Stimulated activated naive CD8-positive, alpha-beta T cell treated with anti-CD3 and anti-CD28 coated beads, Interleukin-15, amount 100 ng/mL, for 72 hours (primary cell): ENCODE results near the gene TNNI2.

ENCODE experiments used
- ATAC-seq: fragments of 150-1000 bp; cut with Tn5 transposase; 2 replicates; pipeline ENCODE4 v1.10.0; 2021; ENCODE audit warnings: mild to moderate bottlenecking, moderate library complexity
- DNase-seq, 2 donors: peaks; one replicate each; pipeline ENCODE4 v3.0.0; 2021 to 2022
- H3K27ac Mint-ChIP-seq, 2 donors: one replicate each; pipeline ENCODE4 v1.8.0; 2022; ENCODE audit warnings: mild to moderate bottlenecking in 2 of 2, mixed read lengths in 2 of 2, moderate library complexity in 2 of 2
- H3K27me3 Mint-ChIP-seq: one replicate; pipeline ENCODE4 v1.8.0; 2022; ENCODE audit warnings: mixed read lengths
- H3K4me1 Mint-ChIP-seq: one replicate; pipeline ENCODE4 v1.8.0; 2022; ENCODE audit warnings: mild to moderate bottlenecking, mixed read lengths
- H3K4me3 Mint-ChIP-seq, 2 donors: one replicate each; pipeline ENCODE4 v1.8.0; 2022; ENCODE audit warnings: mild to moderate bottlenecking in 2 of 2, mixed read lengths in 2 of 2, moderate library complexity in 1 of 2
- H3K9me3 Mint-ChIP-seq, 2 donors: one replicate each; pipeline ENCODE4 v1.8.0; 2022; ENCODE audit warnings: mixed read lengths in 2 of 2

TNNI2 gene

DNA sequence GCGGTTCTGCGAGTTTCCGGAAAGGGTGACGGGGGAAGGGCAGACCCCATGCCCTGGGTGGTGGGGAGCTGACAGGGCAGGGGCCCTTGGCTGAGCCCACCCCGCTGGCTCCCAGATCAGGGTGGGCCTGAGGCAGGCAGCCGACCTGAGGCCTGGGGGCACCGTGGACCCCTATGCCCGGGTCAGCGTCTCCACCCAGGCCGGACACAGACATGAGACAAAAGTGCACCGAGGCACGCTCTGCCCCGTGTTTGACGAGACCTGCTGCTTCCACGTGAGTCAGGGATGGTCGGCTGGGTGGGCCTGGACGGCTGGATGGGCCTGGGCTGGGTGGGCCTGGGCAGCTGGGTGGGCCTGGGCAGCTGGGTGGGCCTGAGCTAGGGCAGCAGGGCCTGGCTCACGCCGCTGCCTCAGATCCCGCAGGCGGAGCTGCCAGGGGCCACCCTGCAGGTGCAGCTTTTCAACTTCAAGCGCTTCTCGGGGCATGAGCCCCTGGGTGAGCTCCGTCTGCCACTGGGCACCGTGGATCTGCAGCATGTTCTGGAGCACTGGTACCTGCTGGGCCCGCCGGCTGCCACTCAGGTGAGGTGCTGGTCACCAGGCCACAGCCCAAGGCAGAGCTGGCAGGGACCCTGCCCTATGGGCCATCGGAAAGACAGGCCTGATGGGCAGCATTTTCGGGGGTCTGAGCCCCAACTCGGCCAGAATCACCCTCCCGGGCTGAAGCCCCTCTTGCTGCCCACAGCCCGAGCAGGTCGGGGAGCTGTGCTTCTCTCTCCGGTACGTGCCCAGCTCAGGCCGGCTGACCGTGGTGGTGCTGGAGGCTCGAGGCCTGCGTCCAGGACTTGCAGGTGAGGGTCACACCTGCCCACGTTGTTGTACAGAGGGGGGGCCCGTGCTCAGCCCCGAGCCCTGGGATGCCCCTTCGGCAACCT lies 2.5 kb upstream of the TNNI2 start:
- Mint-ChIP-seq H3K4me3 (no peak overlapping the region), H3K9me3 (no peaks in the 10 kb centered on the region), H3K27me3 (peaks cover 19% of the 10 kb centered on the region), H3K27ac (no peak overlapping the region), H3K4me1 (peaks cover 32% of the 10 kb centered on the region)
- DNase-seq: no peak
- ATAC-seq: no peak

GRCh38 chr11:1837171-1838076 lies 1.4 kb upstream of the TNNI2 start:
- Mint-ChIP-seq H3K4me3 (no peak overlapping the region), H3K9me3 (no peaks in the 10 kb centered on the region), H3K27ac (no peak overlapping the region), H3K27me3 (peaks cover 10% of the 10 kb centered on the region), H3K4me1 (peaks cover 24% of the 10 kb centered on the region)
- peak; percentile 82 for ATAC-seq
- DNase-seq: peak; percentile 84 to 89

- H3K4me1 Mint-ChIP-seq: peaks cover 21% of the 10 kb centered on the region
- ATAC-seq (peak; percentile 33), DNase-seq (no peak)
- H3K27me3 Mint-ChIP-seq: peaks cover 7% of the 10 kb centered on the region
- no peak overlapping the region for H3K27ac Mint-ChIP-seq
- H3K4me3 Mint-ChIP-seq: no peak overlapping the region
- no peaks in the 10 kb centered on the region for H3K9me3 Mint-ChIP-seq
Observed at GRCh38 chr11:1838077-1838425, 730 bp upstream of the TNNI2 start.

GRCh38 chr11:1839204-1839923 lies 583 bp downstream of the TNNI2 start:
- peaks cover 34% of the 10 kb centered on the region for H3K4me1 Mint-ChIP-seq
- DNase-seq: no peak
- ATAC-seq: no peak
- peak overlapping the region; percentile 86 to 87 for H3K27ac Mint-ChIP-seq
- no peaks in the 10 kb centered on the region for H3K9me3 Mint-ChIP-seq
- H3K4me3 Mint-ChIP-seq: no peak overlapping the region
- H3K27me3 Mint-ChIP-seq: no peaks in the 10 kb centered on the region

DNA sequence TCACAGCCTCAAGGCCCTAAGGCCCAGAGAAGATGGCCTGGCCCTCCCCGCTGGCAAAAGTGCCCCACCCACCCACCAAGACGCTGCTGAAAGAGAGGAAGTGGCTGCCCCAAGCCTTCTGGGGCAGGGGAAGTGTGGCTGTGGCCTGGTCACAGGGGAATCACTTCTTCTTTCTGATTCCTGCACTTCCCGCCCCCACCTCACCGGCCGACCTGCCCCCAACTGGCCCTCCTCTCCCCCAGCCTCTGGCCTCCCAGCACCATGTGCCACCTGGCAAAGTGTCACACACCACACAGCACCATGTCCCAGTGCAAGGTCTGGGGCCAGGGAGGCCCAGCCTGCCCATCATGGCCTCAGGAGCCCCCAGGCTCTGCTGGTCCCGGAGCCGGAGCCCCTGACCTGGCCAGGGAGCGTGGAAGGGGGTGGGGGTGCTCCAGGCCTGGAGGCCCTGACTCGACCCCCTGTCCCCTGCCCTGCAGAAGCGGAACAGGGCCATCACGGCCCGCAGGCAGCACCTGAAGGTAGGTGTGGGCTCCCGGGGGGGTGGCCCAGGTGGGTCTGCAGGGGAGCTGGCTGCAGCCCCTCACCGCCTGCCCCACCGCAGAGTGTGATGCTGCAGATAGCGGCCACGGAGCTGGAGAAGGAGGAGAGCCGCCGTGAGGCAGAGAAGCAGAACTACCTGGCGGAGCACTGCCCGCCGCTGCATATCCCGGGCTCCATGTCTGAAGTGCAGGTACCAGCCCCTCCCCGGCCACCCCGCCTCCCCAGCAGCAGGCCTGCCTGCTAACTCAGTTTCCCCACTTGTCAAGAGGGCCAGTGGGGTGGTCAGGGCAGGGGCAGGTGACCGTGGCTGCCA lies 1.4 kb downstream of the TNNI2 start:
- Mint-ChIP-seq H3K27ac (peak overlapping the region; percentile 86 to 87), H3K4me3 (no peak overlapping the region), H3K4me1 (peaks cover 42% of the 10 kb centered on the region), H3K9me3 (no peaks in the 10 kb centered on the region), H3K27me3 (no peaks in the 10 kb centered on the region)
- ATAC-seq (no peak), DNase-seq (no peak)

GRCh38 chr11:1840780-1841480 lies 2.1 kb downstream of the TNNI2 start:
- no peaks in the 10 kb centered on the region for H3K9me3 Mint-ChIP-seq
- no peak for ATAC-seq
- no peak overlapping the region for H3K27ac Mint-ChIP-seq
- H3K4me1 Mint-ChIP-seq: peaks cover 50% of the 10 kb centered on the region
- DNase-seq: no peak
- H3K4me3 Mint-ChIP-seq: no peak overlapping the region
- H3K27me3 Mint-ChIP-seq: no peaks in the 10 kb centered on the region

DNA sequence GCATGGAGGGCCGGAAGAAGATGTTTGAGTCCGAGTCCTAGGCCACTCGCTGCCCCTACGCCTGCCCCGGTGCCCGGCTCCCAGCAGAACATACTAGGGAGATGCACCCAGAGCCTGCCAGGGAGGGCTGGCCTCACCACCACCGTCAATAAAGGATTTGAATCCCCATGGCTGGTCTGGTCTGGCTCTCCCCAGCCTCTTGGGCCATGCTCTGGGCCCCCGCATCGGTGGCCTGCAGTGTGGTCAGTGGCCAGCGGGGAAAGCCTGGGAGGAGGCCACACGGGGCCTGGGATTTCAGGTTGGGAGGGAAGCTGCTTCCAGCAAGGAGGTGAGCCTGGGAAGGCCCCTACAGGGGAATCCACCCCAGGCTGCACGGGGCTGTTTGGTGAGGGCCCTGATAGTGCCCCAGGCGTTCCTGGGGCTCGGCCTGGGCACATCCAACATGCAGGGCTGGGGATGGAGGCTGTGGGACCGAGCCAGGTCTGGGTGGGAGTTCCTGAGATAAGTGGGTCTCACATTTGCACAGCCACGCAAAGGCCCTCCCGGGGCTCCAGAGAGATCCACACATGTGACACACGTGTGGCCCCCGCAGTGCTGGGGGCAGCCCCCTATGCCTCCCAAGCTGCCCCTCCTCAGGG lies 2.8 kb downstream of the TNNI2 start:
- H3K27ac Mint-ChIP-seq: no peak overlapping the region
- peaks cover 3% of the 10 kb centered on the region for H3K27me3 Mint-ChIP-seq
- no peak for DNase-seq

DNA sequence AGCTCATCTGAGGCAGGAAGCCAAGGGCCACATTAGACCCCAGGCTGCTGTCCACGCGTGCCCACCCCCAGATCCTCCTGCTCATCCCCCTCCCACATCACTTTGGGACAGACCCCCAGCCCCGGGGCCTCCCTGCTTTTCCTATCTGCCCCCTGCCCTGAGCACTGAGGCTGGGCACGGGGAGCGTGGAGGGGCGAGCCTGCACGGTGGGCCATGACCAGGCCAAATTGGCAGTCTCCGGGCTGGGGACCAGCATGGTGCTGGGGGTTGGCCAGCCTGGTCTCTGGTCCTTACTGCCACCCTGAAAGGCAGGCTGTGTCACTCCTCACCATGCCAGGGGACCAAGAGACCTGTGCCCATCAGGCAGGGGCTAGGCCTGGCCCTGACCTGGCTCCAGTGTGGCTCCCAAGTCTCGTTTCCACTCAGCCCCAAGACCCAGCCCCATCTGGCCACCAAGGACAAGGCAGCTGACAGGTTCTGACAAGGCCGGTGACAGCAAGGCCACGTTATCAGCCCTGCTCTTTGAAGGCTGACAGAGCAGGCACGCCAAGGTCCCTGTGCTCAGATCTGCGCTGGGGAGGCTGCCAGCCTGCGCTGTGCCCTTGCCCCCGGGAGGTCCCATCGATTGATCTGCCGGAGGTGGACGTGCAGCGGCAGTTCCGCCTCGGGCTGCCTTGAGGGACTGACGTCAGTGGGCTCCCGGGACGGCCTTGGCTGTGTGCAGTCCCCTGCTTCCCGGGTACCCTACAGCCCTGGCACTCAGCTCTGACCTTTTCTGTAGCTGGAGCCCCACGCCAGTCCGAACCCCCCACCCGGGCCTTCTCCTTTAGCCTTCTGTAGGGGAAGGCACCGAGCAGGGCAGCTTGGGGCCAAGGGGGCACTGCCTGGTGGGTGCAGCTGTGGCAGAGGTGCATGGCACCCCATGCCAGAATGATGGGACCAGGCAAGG lies 3.6 kb downstream of the TNNI2 start:
- ATAC-seq (no peak), DNase-seq (no peak)
- Mint-ChIP-seq H3K27ac (no peak overlapping the region), H3K4me1 (peaks cover 63% of the 10 kb centered on the region), H3K9me3 (no peaks in the 10 kb centered on the region), H3K27me3 (peaks cover 7% of the 10 kb centered on the region), H3K4me3 (peak overlapping the region in 1 of 2 donors; percentile 73)

More for the DNA sequence above, 2.8 kb downstream of the TNNI2 start:
- ATAC-seq: no peak
- Mint-ChIP-seq H3K9me3 (no peaks in the 10 kb centered on the region), H3K4me1 (peaks cover 57% of the 10 kb centered on the region), H3K4me3 (no peak overlapping the region)

GRCh38 chr11:1843098-1843473 lies 4.3 kb downstream of the TNNI2 start:
- ATAC-seq: no peak
- H3K4me1 Mint-ChIP-seq: peaks cover 63% of the 10 kb centered on the region
- H3K9me3 Mint-ChIP-seq: no peaks in the 10 kb centered on the region
- no peak overlapping the region for H3K27ac Mint-ChIP-seq
- H3K4me3 Mint-ChIP-seq: peak overlapping the region in 1 of 2 donors; percentile 73
- no peak for DNase-seq
- peaks cover 7% of the 10 kb centered on the region for H3K27me3 Mint-ChIP-seq

GRCh38 chr11:1843796-1844195 lies 5.0 kb downstream of the TNNI2 start:
- Mint-ChIP-seq H3K27me3 (peaks cover 7% of the 10 kb centered on the region), H3K9me3 (no peaks in the 10 kb centered on the region), H3K4me1 (peaks cover 70% of the 10 kb centered on the region), H3K27ac (peak overlapping the region in 1 of 2 donors; percentile 76), H3K4me3 (peak overlapping the region; percentile 73)
- DNase-seq: no peak
- no peak for ATAC-seq

GRCh38 chr11:1844221-1845094 lies 5.7 kb downstream of the TNNI2 start:
- Mint-ChIP-seq H3K27me3 (peaks cover 7% of the 10 kb centered on the region), H3K4me3 (peak overlapping the region; percentile 73), H3K9me3 (no peaks in the 10 kb centered on the region), H3K4me1 (peaks cover 75% of the 10 kb centered on the region), H3K27ac (peak overlapping the region; percentile 60 to 89)
- peak; percentile 47 to 56 for DNase-seq
- peak; percentile 56 for ATAC-seq

DNA sequence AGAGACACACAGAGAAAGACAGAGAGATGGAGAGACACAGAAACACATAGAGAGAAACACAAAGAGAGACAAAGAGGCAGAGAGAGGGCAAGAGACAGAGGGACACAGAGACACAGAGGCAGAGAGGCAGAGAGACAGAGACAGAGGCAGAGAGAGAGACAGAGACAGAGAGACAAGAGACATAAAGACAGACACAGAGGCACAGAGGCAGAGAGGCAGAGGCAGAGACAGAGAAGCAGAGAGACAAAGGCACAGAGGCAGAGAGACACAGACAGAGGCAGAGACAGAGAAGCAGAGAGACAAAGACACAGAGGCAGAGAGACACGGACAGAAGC lies 6.3 kb downstream of the TNNI2 start:
- Mint-ChIP-seq H3K27ac (peak overlapping the region; percentile 60 to 89), H3K4me1 (peaks cover 75% of the 10 kb centered on the region), H3K4me3 (peak overlapping the region; percentile 73), H3K9me3 (no peaks in the 10 kb centered on the region), H3K27me3 (peaks cover 7% of the 10 kb centered on the region)
- DNase-seq (no peak), ATAC-seq (no peak)
